ENCODE data around the gene SFXN5.
A peak's percentile ranks its signal among the peaks of the same experiment; 100 is the strongest.

The SFXN5 gene

GRCh38 chr2:72933646-72934151 is 137.8 kb downstream of the SFXN5 start:
- DNase-seq, result no peak

GRCh38 chr2:72933207-72933606 is 138.3 kb downstream of the SFXN5 start:
- DNase-seq, result no peak

- DNase-seq, result no peak
Measured at GRCh38 chr2:72932805-72933204, 138.7 kb downstream of the SFXN5 start.

GRCh38 chr2:72932045-72932740 is 139.3 kb downstream of the SFXN5 start:
- no peak for DNase-seq

- no peak for DNase-seq
Measured at GRCh38 chr2:72931280-72931910, 140.1 kb downstream of the SFXN5 start.

- DNase-seq, result no peak
Measured at GRCh38 chr2:72929010-72929409, 142.5 kb downstream of the SFXN5 start.

- DNase-seq, result no peak
Measured at GRCh38 chr2:72927619-72928550, 143.6 kb downstream of the SFXN5 start.

- no peak for DNase-seq
Measured at GRCh38 chr2:72926811-72927465, 144.6 kb downstream of the SFXN5 start.

- DNase-seq, result no peak
Measured at GRCh38 chr2:72926368-72926767, 145.1 kb downstream of the SFXN5 start.

GRCh38 chr2:72925328-72925943 is 146.1 kb downstream of the SFXN5 start:
- no peak for DNase-seq

GRCh38 chr2:72924353-72925240 is 146.9 kb downstream of the SFXN5 start:
- DNase-seq, result no peak

- no peak for DNase-seq
Measured at GRCh38 chr2:72923833-72924352, 147.6 kb downstream of the SFXN5 start.

GRCh38 chr2:72921853-72922252 is 149.7 kb downstream of the SFXN5 start:
- DNase-seq, result no peak

- DNase-seq, result no peak
Measured at GRCh38 chr2:72921088-72921851, 150.2 kb downstream of the SFXN5 start.

- peak; percentile 37 for DNase-seq
Measured at GRCh38 chr2:72920318-72921087, 151.0 kb downstream of the SFXN5 start.

- DNase-seq, result no peak
Measured at GRCh38 chr2:72919414-72920317, 151.8 kb downstream of the SFXN5 start.

- DNase-seq, result no peak
Measured at GRCh38 chr2:72917877-72918553, 153.5 kb downstream of the SFXN5 start.
